ENCODE results near the gene C19orf33. TPM values are rescaled to one million over a fixed set of nuclear protein-coding genes. Genes with fewer than 3 reads are reported as not detected.

Gene C19orf33
- total RNA-seq, 1 donor: 1.3 TPM

GRCh38 chr19:38352611-38353010, 48.6 kb downstream of the C19orf33 start:
- H3K4me3 ChIP-seq (ENCODE audit: low read depth, low read length): no peak overlapping the region
- TF ChIP-seq CTCF (IDR thresholded peaks at IDR 0.05; ENCODE audit: insufficient read depth, low read depth, low read length): no peak
- no peak for DNase-seq (ENCODE audit: low read depth)

Small RNA genes lying within 50 kb of the gene (small RNA-seq; reads per million reads assigned to genes)
- gene RF00019: not detected

Other genes starting within 250 kb of the C19orf33 start
- gene DPF1, start 80.0 kb upstream of the C19orf33 start, total RNA-seq: 1.7 and 3.5 TPM in 2 replicates
- 1.3 and 8.7 TPM in 2 replicates for gene PPP1R14A, start 47.9 kb upstream of the C19orf33 start, total RNA-seq
- 3.5 and 5.5 TPM in 2 replicates for gene SPINT2, start 39.7 kb upstream of the C19orf33 start, total RNA-seq
- 50.1 and 65.7 TPM in 2 replicates for gene YIF1B, start 11.7 kb downstream of the C19orf33 start, total RNA-seq
- gene KCNK6, start 15.6 kb downstream of the C19orf33 start, total RNA-seq: 8.6 and 9.3 TPM in 2 replicates
- gene CATSPERG, start 31.6 kb downstream of the C19orf33 start, total RNA-seq: 1.3 and 1.7 TPM in 2 replicates
- 277 and 299 TPM in 2 replicates for gene PSMD8, start 70.3 kb downstream of the C19orf33 start, total RNA-seq
- 0.32 and 0.86 TPM in 2 replicates for gene GGN, start 83.8 kb downstream of the C19orf33 start, total RNA-seq
- 3.9 TPM in 2 replicates for gene SPRED3, start 84.4 kb downstream of the C19orf33 start, total RNA-seq
- 7.8 and 10.3 TPM in 2 replicates for gene FAM98C, start 98.8 kb downstream of the C19orf33 start, total RNA-seq
- gene RASGRP4, start 122.0 kb downstream of the C19orf33 start, total RNA-seq: not detected in 2 replicates
- gene RYR1, start 129.4 kb downstream of the C19orf33 start, total RNA-seq: under 0.01 TPM in 2 replicates